ENCODE results near the gene CKAP4.

The CKAP4 gene

DNA sequence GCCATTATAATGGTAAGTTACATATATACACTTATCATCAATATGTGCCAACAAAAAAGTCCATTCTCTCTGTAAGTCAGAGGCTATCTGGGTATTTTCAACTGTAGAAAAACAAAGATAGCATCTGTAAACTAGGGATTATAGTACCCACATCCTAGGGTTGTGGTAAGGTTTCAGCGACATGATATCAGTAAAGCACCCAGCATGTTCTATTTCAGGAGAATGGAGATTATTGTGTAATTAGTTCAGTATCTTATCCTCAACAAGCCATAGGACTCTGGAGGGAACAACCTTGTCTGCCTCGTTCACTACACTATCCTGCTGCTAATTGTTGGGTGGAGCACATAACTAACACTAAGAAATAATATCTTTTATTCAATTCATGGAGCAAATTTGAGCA lies 19.7 kb upstream of the CKAP4 start:
- TF ChIP-seq EZH2 (IDR thresholded peaks at IDR 0.05; ENCODE audit: borderline replicate concordance, low read length) (no peak), CTCF (IDR thresholded peaks at IDR 0.05; ENCODE audit: low read length) (no peak)
- Histone ChIP-seq H3K9ac (ENCODE audit: low read length) (no peak overlapping the region), H3K4me3 (ENCODE audit: low read depth, low read length, poor library complexity, severe bottlenecking) (no peak overlapping the region), H4K20me1 (ENCODE audit: insufficient read depth, low read length) (no peaks in the 10 kb centered on the region), H2AFZ (ENCODE audit: low read length) (no peak overlapping the region), H3K27me3 (ENCODE audit: insufficient read depth, low read length) (no peaks in the 10 kb centered on the region), H3K9me3 (ENCODE audit: low read length) (no peaks in the 10 kb centered on the region), H3F3A (ENCODE audit: insufficient read depth, low read length) (no peaks in the 10 kb centered on the region), H3K27ac (ENCODE audit: low read depth, low read length, poor library complexity, severe bottlenecking) (no peak overlapping the region), H3K79me2 (ENCODE audit: insufficient read depth, low read length) (no peaks in the 10 kb centered on the region), H3K36me3 (ENCODE audit: insufficient read depth, low read length) (no peaks in the 10 kb centered on the region), H3K4me2 (ENCODE audit: low read length) (no peak overlapping the region), H3K4me1 (ENCODE audit: insufficient read depth, low read length, severe bottlenecking) (no peaks in the 10 kb centered on the region), H3K9me2 (ENCODE audit: low read depth, low read length) (no peaks in the 10 kb centered on the region)

DNA sequence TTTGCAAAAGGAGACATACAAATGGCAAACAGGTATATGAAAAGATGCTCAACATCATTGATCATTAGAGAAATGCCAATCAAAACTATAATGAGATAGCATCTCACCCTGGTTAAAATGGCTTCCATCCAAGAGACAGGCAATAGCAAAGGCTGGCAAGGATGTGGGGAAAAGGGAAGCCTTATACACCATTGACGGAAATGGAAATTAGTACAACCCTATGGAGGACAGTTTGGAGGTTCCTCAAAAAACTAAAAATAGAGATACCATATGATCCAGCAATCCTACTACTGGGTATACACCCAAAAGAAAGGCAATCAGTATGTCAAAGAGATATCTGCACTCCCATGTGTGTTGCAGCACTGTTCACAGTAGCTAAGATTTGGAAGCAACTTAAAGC lies 17.3 kb upstream of the CKAP4 start:
- no peaks in the 10 kb centered on the region for H3F3A ChIP-seq (ENCODE audit: insufficient read depth, low read length)
- H3K4me2 ChIP-seq (ENCODE audit: low read length): no peak overlapping the region
- H3K36me3 ChIP-seq (ENCODE audit: insufficient read depth, low read length): no peaks in the 10 kb centered on the region
- H3K9me2 ChIP-seq (ENCODE audit: low read depth, low read length): no peaks in the 10 kb centered on the region
- H3K27me3 ChIP-seq (ENCODE audit: insufficient read depth, low read length): no peaks in the 10 kb centered on the region
- H2AFZ ChIP-seq (ENCODE audit: low read length): no peak overlapping the region
- no peaks in the 10 kb centered on the region for H4K20me1 ChIP-seq (ENCODE audit: insufficient read depth, low read length)
- H3K4me1 ChIP-seq (ENCODE audit: insufficient read depth, low read length, severe bottlenecking): no peaks in the 10 kb centered on the region
- H3K9me3 ChIP-seq (ENCODE audit: low read length): no peaks in the 10 kb centered on the region
- no peaks in the 10 kb centered on the region for H3K79me2 ChIP-seq (ENCODE audit: insufficient read depth, low read length)
- H3K4me3 ChIP-seq (ENCODE audit: low read depth, low read length, poor library complexity, severe bottlenecking): no peak overlapping the region
- H3K9ac ChIP-seq (ENCODE audit: low read length): no peak overlapping the region
- TF ChIP-seq EZH2 (IDR thresholded peaks at IDR 0.05; ENCODE audit: borderline replicate concordance, low read length) (no peak), CTCF (IDR thresholded peaks at IDR 0.05; ENCODE audit: low read length) (no peak)
- no peak overlapping the region for H3K27ac ChIP-seq (ENCODE audit: low read depth, low read length, poor library complexity, severe bottlenecking)

DNA sequence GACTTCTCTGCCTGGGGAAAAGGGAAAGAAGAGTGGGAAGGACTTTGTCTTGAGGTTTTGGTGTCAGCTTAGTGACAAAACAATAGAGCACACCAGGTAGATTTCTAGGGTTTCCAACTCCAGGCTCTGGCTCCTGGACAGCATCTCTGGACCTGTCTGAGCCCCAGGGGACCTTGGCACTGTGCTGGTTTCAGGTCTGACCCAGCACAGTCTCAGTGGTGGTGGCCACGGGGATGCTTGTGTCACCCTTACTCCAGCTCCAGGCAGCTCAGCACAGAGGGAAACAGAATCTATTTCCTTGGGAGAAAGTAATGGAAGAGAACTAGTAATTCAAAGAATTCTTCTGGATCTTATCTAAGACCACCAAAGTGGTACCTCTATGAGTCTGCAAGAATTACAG lies 11.1 kb upstream of the CKAP4 start:
- Histone ChIP-seq H3F3A (ENCODE audit: insufficient read depth, low read length) (no peaks in the 10 kb centered on the region), H3K27ac (ENCODE audit: low read depth, low read length, poor library complexity, severe bottlenecking) (no peak overlapping the region), H3K4me2 (ENCODE audit: low read length) (no peak overlapping the region), H2AFZ (ENCODE audit: low read length) (no peak overlapping the region), H3K27me3 (ENCODE audit: insufficient read depth, low read length) (no peaks in the 10 kb centered on the region), H3K4me1 (ENCODE audit: insufficient read depth, low read length, severe bottlenecking) (no peaks in the 10 kb centered on the region), H3K9ac (ENCODE audit: low read length) (no peak overlapping the region), H3K9me2 (ENCODE audit: low read depth, low read length) (no peaks in the 10 kb centered on the region), H3K4me3 (ENCODE audit: low read depth, low read length, poor library complexity, severe bottlenecking) (no peak overlapping the region), H3K36me3 (ENCODE audit: insufficient read depth, low read length) (no peaks in the 10 kb centered on the region), H3K79me2 (ENCODE audit: insufficient read depth, low read length) (no peaks in the 10 kb centered on the region), H3K9me3 (ENCODE audit: low read length) (no peaks in the 10 kb centered on the region), H4K20me1 (ENCODE audit: insufficient read depth, low read length) (no peaks in the 10 kb centered on the region)
- TF ChIP-seq CTCF (IDR thresholded peaks at IDR 0.05; ENCODE audit: low read length) (no peak), EZH2 (IDR thresholded peaks at IDR 0.05; ENCODE audit: borderline replicate concordance, low read length) (no peak)

Measured in OCI-LY1 (cell line).